Endothelial cell of umbilical vein (primary cell): Measurements from ENCODE around the gene SIGLEC6.

Source experiments
- CTCF ChIP-seq, 2 donors: IDR thresholded peaks; 1 replicate in 1 of 2; 2 replicates in 1 of 2; pipeline ENCODE4 v1.5.1; 2011; ENCODE audit warnings: low read length in 2 of 2, mild to moderate bottlenecking in 2 of 2, moderate library complexity in 2 of 2, control low read depth in 1 of 2, inconsistent platforms in 1 of 2, low read depth in 1 of 2; ENCODE audit not compliant: insufficient read depth in 1 of 2; ENCODE audit errors: extremely low read depth in 1 of 2
- EZH2 ChIP-seq: IDR thresholded peaks from 2 replicates; pipeline ENCODE4 v1.6.1; 2012; ENCODE audit warnings: borderline replicate concordance, low read depth, mild to moderate bottlenecking, moderate library complexity, low read length, inconsistent platforms; ENCODE audit not compliant: severe bottlenecking
- FOS ChIP-seq: IDR thresholded peaks from 2 replicates; pipeline ENCODE4 v1.6.1; 2011; ENCODE audit warnings: mild to moderate bottlenecking, low read length, moderate library complexity, borderline replicate concordance; ENCODE audit not compliant: insufficient read depth
- MAX ChIP-seq: IDR thresholded peaks from 2 replicates; pipeline ENCODE4 v1.6.1; 2011; ENCODE audit not compliant: insufficient read depth, insufficient read length
- POLR2A ChIP-seq: IDR thresholded peaks from 2 replicates; pipeline ENCODE4 v1.6.1; 2012; ENCODE audit warnings: low read depth, mild to moderate bottlenecking, control low read depth, low read length
- POLR2AphosphoS5 ChIP-seq: IDR thresholded peaks from 2 replicates; pipeline ENCODE4 v1.6.1; 2012; ENCODE audit warnings: low read depth, mild to moderate bottlenecking, control low read depth, low read length, moderate library complexity; ENCODE audit not compliant: insufficient read depth

DNA sequence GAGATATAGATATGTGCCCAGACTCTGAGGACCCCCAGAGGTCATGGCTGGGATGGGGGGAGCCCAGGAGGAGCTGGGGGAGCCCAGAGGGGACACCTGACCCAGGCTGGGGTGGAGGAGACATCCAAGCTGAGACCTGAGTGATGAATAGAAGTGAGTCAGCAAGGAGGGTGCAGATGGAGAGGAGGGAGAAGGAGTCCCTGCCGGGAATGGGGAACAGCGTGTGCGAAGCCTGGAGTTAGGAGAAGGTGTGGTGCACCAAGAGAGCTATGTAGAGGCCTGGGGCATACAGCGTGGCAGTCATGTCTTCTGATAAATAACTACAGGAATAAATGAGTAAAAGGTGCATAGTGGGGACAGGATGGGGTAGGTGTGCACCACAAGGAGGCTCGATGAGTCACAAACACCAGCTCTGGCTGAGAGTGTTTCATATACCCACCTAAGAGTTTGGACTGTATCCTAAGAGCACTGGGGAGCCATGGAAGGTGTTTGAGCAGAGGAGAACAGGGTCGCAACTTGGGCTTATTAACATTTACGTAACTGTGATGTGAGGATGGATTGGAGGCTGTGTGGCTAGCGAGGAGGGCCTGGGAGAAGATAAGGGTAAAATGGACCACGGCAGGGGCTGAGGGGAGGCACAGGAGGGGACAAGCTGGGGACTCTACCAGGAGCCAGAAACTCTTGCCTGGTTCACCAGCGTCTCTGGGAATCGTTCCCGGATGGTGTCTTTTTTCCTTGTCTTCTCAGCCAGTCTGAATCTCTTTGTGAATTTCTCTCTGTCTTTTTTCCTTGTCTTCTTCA, 51.7 kb downstream of the SIGLEC6 start:
- no peak for TF ChIP-seq CTCF (IDR thresholded peaks at IDR 0.05; ENCODE audit: extremely low read depth in 1 of 2, insufficient read depth in 1 of 2, low read depth in 1 of 2, low read length in 2 of 2)
- no peak for TF ChIP-seq EZH2
- no peak for TF ChIP-seq POLR2AphosphoS5
- TF ChIP-seq POLR2A, result no peak
- TF ChIP-seq MAX, result no peak
- no peak for TF ChIP-seq FOS
